Measurements from ENCODE around the gene GGTLC1. TPM values are rescaled to one million over a fixed set of nuclear protein-coding genes. Genes with fewer than 3 reads are reported as not detected.

GGTLC1 gene
- total RNA-seq, 2 donors from 2014 or later = not detected

GRCh38 chr20:24022621-24023180 is 34.1 kb upstream of the GGTLC1 start:
- Histone ChIP-seq H3K9me3 (no peaks in the 10 kb centered on the region), H3K27ac (no peak overlapping the region), H3K36me3 (no peaks in the 10 kb centered on the region), H3K4me1 (no peaks in the 10 kb centered on the region), H3K27me3 (no peaks in the 10 kb centered on the region), H3K4me3 (no peak overlapping the region)
- TF ChIP-seq, protein P1, sequence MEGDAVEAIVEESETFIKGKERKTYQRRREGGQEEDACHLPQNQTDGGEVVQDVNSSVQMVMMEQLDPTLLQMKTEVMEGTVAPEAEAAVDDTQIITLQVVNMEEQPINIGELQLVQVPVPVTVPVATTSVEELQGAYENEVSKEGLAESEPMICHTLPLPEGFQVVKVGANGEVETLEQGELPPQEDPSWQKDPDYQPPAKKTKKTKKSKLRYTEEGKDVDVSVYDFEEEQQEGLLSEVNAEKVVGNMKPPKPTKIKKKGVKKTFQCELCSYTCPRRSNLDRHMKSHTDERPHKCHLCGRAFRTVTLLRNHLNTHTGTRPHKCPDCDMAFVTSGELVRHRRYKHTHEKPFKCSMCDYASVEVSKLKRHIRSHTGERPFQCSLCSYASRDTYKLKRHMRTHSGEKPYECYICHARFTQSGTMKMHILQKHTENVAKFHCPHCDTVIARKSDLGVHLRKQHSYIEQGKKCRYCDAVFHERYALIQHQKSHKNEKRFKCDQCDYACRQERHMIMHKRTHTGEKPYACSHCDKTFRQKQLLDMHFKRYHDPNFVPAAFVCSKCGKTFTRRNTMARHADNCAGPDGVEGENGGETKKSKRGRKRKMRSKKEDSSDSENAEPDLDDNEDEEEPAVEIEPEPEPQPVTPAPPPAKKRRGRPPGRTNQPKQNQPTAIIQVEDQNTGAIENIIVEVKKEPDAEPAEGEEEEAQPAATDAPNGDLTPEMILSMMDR (IDR thresholded peaks at IDR 0.05) = no peak
- no peak for DNase-seq (ENCODE audit: low spot score)

DNA sequence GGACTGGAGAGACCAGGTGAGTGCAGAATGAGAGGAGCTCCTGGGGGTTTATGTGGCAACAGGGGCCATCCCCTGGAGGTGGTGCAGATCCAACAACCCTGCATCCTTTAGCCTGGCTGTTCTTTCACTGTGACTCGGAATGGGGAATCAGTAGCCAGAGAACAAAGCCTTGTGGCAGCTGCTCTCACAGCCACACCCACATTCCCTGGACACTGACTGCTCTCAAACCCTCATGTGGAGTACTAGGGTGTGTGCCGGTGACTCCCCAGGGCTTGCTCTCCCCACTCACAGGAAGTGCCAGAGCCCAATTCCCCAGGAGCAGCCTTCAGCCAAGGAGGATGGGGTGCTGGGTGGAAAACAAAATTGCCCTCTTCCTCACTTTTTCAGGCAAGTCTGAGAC is 30.2 kb upstream of the GGTLC1 start:
- TF ChIP-seq, protein P1 (IDR thresholded peaks at IDR 0.05) = no peak
- Histone ChIP-seq H3K36me3 (no peaks in the 10 kb centered on the region), H3K4me1 (no peaks in the 10 kb centered on the region), H3K9me3 (no peaks in the 10 kb centered on the region), H3K27me3 (no peaks in the 10 kb centered on the region), H3K27ac (no peak overlapping the region), H3K4me3 (no peak overlapping the region)
- DNase-seq (ENCODE audit: low spot score) = no peak

GRCh38 chr20:24017458-24017755 is 28.8 kb upstream of the GGTLC1 start:
- DNase-seq (ENCODE audit: low spot score) = no peak
- Histone ChIP-seq H3K9me3 (no peaks in the 10 kb centered on the region), H3K4me3 (no peak overlapping the region), H3K4me1 (no peaks in the 10 kb centered on the region), H3K36me3 (no peaks in the 10 kb centered on the region), H3K27ac (no peak overlapping the region), H3K27me3 (no peaks in the 10 kb centered on the region)
- TF ChIP-seq, protein P1 (IDR thresholded peaks at IDR 0.05) = no peak

- Histone ChIP-seq H3K27ac (no peak overlapping the region), H3K36me3 (no peaks in the 10 kb centered on the region), H3K4me3 (no peak overlapping the region), H3K27me3 (no peaks in the 10 kb centered on the region), H3K4me1 (no peaks in the 10 kb centered on the region), H3K9me3 (no peaks in the 10 kb centered on the region)
- no peak for DNase-seq (ENCODE audit: low spot score)
- TF ChIP-seq, protein P1 (IDR thresholded peaks at IDR 0.05) = no peak
Measured at GRCh38 chr20:24016607-24017457, 28.3 kb upstream of the GGTLC1 start.

GRCh38 chr20:24013953-24014352 is 25.4 kb upstream of the GGTLC1 start:
- Histone ChIP-seq H3K36me3 (no peaks in the 10 kb centered on the region), H3K27me3 (no peaks in the 10 kb centered on the region), H3K27ac (no peak overlapping the region), H3K9me3 (no peaks in the 10 kb centered on the region), H3K4me3 (no peak overlapping the region), H3K4me1 (no peaks in the 10 kb centered on the region)
- TF ChIP-seq, protein P1 (IDR thresholded peaks at IDR 0.05) = no peak
- DNase-seq (ENCODE audit: low spot score) = no peak
